ENCODE measurements around the gene LRP6.
"Not testable (repeated sequence)": the region's sequence is repeated elsewhere in the genome, so short reads cannot be mapped to it uniquely, and the experiment has no call there.

LRP6 gene

DNA sequence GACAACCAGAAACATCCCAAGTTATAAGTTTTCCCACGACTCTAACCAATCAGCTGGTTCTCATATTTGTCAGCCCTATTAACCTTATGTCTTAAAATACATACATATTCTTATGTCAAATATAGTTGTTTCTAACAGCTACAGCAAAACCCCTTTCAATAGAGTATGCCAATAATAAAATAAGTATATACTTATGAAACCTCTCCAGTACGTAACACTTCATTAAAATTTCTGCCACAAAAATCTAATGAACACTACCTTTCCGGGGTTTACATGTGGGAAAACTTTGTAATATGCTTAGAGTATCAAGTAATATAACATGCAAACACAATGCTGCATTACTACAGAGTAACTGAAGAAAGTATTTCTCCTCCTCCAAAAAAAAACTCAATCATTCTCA is 1.8 kb downstream of the LRP6 start:
- DNase-seq, result no peak

DNA sequence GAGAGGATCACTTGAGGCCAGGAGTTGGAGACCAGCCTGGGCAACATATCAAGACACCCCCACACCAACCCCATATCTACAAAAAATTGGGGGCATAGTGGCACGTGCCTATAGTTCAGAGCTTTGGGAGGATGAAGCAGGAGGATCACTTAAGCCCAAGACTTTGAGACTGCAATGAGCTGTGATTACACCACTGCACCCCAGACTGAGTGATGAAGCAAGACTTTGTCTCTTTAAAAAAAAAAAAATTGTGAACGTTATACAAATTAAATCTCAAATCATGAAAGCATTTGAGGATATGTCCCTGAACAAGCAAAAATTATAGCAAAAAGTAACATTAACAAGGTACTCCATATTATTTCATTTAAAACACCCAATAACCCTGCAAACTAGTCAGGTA is 2.9 kb downstream of the LRP6 start:
- DNase-seq, result no peak

DNA sequence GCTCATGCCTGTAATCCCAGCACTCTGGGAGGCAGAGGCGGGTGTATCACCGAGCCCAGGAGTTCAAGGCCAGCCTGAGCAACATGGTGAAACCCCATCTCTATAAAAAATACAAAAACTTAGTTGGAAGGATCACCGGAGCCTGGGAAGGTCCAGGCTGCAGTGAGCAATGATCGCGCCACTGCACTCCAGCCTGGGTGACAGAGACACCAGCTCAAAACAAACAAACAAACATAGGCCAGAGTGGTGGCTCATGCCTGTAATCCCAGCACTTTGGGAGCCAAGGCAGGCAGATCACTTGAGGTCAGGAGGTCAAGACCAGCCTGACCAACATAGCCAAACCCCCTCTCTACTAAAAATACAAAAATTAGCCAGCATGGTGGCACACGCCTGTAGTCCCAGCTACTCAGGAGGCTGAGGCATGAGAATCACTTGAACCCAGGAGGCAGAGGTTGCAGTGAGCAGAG is 10.5 kb downstream of the LRP6 start:
- DNase-seq, result not testable (repeated sequence)

DNA sequence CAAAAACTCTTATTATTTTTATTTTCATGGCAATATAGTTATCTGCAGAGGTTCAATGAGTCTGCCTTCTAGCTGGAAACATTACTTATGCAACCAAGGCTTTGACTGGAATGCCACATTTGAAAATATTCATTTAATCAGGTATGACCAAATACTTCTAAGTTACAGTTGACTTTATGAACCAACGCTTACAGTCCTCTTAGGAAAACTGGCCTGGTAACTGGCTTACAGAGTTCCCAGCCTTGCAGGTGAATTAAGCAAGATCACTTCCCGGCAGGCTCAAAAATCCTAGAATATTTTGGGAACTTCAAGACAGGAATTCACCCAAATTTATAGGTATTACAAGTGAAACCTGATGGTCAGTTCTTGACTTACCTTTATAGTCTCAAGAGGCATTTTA is 12.3 kb downstream of the LRP6 start:
- DNase-seq, result no peak

DNA sequence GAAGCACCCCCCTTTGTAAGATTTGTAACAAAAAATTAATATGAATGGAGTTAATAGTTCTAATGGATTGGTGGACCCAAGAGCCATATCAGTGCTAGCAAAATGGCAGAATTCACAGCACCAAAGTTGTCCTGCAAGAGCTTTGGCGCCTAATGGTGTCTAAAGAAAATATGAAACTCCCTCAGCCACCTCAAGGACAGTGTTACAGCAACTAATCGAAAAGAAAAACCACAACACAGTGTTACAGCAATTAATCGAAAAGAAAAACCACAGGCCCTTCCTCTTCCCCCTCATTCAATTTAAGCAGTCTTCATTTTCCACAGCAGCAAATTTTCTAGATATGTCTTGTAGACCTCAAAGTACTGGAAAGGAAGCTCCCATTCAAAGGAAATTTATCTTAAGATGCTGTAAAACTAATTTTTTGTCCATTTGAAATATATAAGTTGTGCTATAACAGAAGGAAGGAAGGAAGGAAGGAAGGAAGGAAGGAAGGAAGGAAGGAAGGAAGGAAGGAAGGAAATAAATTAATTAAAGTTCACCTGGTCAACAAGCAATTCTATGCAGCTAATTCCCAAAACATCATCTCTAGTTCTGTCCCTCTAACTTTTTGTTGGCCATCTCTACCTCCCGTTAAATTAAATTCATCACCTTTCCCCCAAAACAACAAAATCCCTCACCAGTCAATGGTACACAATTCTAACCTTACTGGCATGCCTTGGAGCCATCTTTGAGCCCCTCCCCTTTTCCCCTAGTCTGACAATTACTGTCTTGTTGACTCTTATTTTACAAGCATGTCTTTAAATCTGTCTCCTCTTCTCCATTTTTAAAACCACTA is 17.4 kb downstream of the LRP6 start:
- DNase-seq, result no peak

DNA sequence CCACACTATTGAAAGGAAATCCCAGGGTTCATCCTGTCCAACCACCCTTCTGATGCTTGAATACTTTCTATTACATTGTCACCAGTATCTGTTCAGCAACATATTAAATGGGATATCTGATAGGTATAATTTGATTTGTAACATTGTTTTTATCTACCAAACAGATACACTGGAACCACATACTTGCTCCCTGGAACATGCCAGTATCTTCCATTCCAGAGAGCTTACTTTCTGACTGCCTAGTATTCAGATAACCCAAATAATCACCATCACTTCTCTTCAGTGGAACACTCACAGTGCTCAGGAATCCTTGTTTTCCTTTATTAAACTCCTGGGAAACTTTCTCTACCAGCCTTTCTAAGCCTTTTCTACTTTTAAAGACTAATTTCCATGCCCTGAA is 19.3 kb downstream of the LRP6 start:
- DNase-seq, result no peak

DNA sequence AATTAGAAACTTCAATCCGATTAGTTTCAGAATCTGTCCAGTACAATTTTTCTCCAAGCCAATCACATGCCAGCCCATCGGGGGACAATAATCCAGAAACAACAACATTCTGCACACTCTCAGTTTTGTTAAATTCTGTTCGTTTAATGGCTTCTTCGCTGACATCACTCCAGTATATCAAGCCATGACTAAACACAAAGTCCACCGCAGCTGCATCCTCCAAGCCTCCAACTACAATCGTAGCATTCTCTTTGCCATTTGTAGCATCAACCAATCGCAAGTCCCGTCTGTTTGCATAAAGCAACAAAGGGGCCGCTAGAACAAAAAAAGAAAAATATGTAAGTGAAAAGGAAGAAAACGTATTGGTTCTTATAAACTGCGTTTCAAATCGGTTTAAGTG is 22.5 kb downstream of the LRP6 start:
- DNase-seq, result no peak

DNA sequence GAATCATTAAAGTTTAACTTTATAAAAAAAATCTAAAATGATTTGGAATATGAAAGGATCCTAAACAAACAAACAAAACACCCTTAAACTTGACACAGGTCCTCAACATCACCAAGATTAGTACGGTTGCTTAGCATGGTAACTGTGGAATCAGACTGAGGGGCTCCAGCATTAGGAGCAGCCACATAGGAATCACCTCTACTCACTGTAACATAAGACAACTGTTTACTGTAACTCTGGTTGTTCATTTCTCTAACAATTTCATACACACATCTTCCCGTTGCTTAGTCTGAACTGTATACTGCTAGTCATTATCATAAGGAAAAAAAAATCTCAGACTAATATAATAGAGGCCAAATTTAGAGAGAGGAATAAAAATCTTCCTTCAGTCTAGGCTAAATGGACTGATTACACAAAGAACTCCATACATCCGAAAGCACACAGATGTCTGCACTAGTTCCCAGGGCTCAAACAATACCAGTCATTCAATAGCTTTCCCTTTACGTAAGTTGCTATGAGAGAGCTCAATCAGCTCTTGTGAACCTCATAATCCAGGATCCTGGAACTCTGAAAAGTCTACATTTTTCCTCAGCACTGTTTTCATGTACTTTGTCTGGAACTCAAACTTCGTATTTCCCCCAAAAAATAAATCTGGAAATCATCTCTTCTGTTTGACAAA is 26.0 kb downstream of the LRP6 start:
- no peak for DNase-seq

DNA sequence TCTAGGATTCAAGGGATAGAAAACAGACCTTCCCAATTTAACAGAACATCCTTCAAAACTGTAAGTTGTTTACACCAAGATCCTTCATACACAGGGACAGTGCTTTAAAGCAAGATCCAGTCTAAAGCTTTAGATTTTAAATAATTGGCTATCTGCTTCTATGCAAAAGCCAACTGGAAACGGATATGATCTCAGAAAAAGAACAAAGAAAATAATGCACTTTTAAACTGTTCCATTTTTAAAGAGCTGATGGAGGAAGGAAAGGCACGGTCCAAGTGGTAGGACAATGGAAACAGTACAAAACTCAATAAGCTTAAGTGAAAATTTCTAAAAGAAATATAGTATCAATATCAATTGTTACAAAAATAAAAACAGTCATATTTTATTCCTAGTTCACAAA is 27.7 kb downstream of the LRP6 start:
- no peak for DNase-seq

DNA sequence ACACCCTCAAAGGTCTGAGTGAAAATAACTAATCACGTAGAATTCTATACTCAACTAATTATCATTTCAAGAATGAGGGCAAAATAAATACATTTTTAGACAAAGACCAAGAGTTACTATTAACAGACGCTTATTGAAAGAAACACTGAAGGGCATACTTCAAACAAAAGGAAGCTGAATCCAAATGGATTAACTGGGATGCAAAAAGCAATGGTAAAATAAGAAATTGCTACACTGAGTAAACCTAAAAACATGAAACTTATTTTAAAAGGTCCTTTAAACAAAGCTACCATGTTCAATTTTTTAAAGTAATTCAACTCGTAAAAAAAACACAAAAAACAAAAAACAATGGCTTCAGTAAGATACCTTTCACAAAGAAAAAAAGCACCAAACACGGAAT is 28.2 kb downstream of the LRP6 start:
- DNase-seq, result no peak

DNA sequence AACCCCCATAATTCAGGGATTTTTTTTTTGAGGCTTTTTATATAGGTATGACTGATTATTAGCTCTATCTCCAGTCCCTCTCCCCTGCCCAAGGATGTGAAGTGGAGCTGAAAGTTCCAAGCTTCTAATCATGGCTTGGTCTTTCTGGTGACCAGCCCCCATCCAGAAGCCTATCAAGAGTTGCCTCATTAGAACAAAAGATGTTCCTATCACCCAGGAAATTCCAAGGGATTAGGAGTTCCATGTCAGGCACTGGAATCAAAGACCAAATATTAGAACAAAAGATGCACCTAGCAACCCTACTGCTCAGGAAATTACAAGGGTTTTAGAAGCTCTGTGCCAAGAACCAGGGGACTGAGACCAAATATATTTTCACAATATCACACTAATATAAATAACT is 29.9 kb downstream of the LRP6 start:
- DNase-seq, result no peak

DNA sequence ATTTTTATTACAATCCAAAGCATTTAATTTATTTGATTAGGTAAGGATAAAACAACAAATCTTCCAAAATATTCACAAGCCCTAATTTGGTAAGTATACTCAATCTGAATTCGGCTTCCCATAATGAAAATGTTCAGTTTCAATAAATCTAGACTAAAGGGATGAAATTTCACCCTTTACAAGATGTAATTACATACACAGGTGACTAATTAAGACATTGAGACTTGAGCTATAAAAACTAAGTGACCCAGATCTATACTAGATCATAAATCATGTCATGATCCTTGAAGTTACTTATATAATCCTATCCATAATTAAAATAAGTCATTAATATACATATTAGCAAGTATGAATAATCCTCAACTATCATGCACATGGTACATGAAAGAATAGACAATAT is 36.6 kb downstream of the LRP6 start:
- DNase-seq, result no peak

DNA sequence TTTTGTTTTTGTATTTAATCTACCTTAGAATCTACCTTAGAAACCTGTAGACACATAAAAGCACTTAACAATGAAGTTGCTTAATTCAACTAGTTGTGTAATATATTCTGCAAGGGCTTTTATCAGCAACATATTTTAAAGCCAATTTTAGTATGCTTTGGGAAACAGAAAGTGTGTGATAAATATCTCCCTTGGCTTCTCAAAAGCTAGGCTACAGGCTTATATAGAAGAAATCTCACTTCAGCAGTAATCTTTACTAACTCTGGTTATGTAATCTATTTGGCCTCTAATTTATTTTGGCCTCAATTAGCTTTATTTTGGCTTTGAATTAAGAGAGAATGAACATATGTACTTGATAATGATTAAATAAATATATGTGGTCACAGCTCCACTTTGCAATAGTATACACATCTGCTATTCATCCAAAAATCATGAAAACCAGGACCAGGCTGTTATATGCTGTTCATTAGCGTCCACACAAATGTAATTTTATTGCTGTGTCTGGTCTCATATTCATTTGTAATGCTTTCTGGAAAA is 37.2 kb downstream of the LRP6 start:
- DNase-seq, result no peak

DNA sequence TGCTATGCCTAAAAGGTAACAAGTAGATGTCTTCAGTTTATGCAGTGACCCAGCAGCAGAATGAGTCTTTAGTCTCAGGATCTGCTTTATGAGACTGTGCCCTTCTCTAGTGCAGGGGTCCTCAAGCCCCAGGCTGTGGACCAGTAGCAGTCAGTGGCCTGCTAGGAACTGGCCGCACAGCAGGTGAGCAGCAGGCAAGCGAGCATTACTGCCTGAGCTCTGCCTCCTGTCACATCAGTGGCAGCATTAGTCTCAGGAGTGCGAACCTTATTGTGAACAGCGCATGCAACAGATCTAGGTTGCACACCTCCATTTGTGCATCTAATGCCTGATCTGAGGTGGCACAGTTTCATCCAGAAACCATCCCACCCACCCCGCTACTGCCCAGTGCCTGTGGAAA is 38.4 kb downstream of the LRP6 start:
- DNase-seq, result no peak

DNA sequence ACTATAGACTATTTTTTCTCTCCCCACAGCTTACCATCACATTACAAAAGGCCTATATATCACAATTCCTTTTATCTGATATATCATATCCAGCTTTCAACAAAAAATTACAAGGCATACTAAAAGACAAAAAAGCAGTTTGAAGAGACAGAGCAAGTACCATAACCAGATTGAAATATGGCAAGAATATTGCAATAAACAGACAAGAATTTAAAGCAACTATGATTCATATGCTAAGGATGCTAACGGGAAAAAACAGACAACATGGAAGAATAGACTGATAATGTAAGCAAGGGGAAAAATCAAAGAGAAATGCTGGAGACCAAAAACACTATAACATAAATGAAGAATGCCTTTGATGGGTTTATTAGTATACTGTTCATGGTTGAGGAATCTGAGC is 40.7 kb downstream of the LRP6 start:
- no peak for DNase-seq

DNA sequence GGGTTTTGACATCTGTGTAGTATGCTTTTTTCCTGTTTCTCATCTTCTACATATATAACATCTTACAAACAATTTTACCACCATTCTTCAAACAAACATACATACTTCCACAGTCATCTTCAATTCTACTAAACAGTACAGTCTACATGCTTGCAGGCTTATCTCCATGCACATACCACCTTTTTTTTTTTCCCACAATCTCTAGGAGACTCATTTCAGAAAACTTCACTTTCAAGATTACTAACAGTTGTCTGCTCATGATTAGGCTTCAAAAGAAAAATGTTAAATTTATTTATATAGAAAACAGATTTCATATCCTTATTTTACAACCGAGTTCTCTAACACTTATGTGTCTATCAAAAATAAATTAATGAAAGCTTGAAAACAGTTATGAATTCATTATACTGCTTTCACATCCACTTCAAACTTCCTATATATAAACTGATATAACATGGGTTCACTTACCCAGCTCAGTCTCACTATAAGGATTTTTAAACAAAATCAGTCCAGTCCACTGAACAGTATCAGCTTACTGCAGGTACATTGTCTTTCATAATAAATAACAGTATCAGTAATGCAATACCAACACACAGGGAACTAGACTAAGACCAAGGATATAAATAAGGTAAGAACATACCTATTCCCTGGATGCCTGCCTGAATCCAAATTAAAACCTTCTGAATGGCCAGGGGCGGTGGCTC is 42.5 kb downstream of the LRP6 start:
- DNase-seq, result no peak

DNA sequence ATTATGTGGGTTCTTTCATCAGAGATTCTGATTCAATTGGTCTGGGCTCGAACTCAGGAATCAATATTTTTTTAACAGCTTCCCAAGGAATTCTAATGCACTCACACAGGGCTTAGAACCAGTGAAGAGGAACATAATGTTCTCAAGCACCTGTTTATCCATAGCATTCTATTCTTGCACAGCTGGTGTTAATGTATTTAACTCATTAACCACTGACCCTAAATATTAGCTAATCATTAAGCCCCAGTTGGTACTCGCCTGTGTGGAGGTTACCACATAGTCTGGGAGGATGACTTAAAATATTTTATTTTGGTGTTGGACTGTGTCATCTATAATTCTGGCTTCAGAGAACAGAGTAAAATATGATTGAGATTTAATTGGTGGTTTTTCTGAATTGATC is 45.3 kb downstream of the LRP6 start:
- DNase-seq, result no peak

DNA sequence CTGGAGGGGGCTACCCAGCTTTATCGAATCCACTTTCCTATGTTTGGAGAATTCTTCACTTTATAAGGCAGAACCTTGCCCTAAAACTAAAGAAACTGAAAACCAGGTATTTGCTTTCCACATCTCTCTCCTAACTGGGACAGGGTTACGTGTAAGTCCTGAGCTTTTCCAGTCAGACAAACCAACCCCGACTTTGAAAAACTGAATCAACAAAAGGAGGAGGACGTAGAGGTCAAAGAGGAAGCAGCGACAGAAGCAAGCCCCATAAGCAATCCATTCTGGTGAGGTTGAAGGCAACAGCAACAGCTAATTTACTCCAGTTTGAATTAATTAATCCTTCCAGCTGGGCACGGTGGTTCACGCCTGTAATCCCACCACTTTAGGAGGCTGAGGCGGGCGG is 47.2 kb downstream of the LRP6 start:
- DNase-seq, result no peak

DNA sequence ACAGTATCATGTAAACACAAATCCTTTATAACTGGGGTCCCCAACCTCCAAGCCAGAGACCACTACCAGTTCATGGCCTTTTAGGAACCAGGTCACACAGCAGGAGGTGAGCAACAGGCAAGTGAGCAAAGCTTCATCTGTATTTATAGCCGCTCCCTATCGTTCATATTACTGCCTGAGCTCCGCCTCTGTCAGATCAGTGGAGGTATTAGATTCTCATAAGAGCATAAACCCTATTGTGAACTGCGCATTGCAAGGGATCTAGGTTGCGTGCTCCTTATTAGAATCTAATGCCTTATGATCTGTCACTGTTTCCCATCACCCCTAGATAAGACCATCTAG is 49.9 kb downstream of the LRP6 start:
- DNase-seq, result no peak

DNA sequence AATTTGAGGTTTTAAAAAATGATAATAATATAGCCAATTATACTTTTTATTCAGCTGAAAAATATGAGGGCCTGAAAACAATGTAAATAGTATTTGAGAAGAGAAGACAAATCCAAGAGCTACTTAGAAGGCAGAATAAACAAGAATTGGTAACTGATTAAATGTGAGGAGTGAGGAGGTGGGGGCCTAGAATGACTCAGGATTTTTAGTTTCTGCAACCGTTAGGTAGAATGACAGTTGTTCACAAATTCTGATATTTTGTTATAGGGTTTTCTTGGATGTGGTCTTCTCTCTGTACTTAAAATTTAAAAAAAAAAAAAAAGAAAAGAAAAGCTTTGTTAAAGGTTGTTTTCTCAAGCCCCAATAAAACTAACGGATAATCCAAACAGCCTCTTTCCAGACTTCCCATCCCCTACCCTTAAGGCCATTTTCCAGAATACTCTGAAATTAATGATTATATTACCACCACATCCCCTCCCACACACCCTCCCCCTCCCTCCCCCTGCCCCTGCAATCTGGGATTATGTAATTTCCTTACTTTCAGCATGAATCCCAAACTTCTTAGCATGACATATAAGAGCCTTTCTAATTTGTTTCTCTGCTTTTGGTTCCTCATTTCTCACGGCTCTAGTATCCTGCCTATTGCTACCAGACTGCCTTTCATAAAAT is 50.4 kb downstream of the LRP6 start:
- no peak for DNase-seq

DNA sequence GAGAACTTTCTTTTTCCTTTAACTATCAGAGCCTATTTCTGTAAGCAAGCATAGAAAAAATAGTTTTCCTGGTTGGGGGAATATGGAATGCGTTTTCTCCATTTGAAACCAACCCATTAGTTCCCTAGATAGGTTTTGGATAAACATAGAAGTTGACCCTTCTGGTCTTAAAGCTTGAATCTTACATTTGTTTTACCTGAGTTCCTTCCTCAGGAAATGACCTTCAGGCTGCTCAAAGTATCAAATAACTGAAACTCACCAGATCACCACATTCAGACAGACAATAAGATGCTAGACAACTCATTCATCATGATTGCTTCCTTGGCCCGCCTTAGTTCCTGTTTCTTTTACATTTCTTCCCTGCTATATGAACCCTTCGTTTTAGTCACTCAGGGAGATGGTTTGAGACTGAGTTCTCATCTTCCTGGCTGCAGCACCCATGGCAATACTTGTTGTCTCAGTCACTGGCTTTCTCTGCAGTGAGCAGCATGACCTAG is 52.2 kb downstream of the LRP6 start:
- no peak for DNase-seq

DNA sequence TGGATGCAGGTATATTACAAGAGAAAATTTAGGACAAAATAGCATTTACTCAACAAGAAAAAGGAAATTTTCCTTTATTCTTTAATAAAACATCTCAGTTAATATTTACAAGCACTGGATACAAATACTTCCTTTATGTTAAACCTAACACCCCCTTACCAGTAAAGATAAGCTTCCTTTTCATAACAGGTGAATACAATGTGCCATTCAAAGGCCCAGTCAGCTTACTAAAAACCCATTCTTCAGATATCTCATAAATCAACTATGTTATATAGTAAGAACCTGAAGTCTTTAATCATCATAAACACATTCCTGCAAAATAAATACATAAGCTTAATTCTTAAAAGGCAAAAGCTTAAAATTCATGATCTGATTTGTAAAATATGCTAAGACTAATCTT is 52.6 kb downstream of the LRP6 start:
- DNase-seq, result no peak

DNA sequence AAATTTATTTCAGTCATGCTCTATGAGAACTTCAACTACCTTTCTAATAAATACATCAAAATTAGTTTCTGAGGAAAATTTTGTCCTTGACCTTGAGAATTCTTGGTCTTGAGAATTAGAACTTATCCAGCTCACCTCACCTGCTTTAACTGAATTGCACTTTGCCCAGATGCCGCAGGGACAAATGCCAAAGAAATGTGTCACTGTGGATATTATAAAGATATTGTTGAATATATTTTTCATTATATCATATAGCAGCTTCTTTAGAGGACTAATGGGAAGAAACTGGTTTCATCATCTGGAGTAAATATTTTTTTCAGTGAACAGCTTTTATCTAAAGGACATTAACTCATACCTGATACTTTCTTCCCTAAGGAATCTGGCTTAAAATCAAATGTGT is 54.1 kb downstream of the LRP6 start:
- no peak for DNase-seq
